Activated CD8-positive, alpha-beta T cell treated with anti-CD3 and anti-CD28 coated beads for 36 hours (primary cell): ENCODE data around the gene DOHH. TPM values are rescaled to one million over a fixed set of nuclear protein-coding genes. Genes with fewer than 3 reads are reported as not detected.
A peak's percentile ranks its signal among the peaks of the same experiment; 100 is the strongest.

Experiments
- ATAC-seq: fragments of 200-7000 bp; cut with Tn5 transposase; one replicate; pipeline ENCODE4 v1.10.0; 2021; ENCODE audit warnings: mild to moderate bottlenecking, moderate library complexity
- CTCF ChIA-PET: fragments of 350-600 bp; sonication (Branson Sonifier 250); formaldehyde crosslinking; loops from one replicate; lab custom pipeline; 2021; ENCODE audit warnings: antibody characterized with exemption; lab: Charles Lee
- POLR2A ChIA-PET: fragments of 350-600 bp; sonication (Branson Sonifier 250); formaldehyde crosslinking; loops from one replicate; lab custom pipeline; 2021; ENCODE audit warnings: antibody characterized with exemption; lab: Charles Lee
- DNase-seq: peaks from one replicate; pipeline ENCODE4 v3.0.0-alpha.2; 2020
- H3K27ac Mint-ChIP-seq: one replicate; pipeline ENCODE4 v1.8.0; 2021; ENCODE audit warnings: mild to moderate bottlenecking, mixed read lengths
- H3K27me3 Mint-ChIP-seq: one replicate; pipeline ENCODE4 v1.8.0; 2021; ENCODE audit warnings: mixed read lengths
- H3K36me3 Mint-ChIP-seq: one replicate; pipeline ENCODE4 v1.8.0; 2021; ENCODE audit warnings: low read depth, mixed read lengths
- H3K4me1 Mint-ChIP-seq: one replicate; pipeline ENCODE4 v1.8.0; 2021; ENCODE audit warnings: low read depth, mixed read lengths
- H3K4me3 Mint-ChIP-seq: one replicate; pipeline ENCODE4 v1.8.0; 2021; ENCODE audit warnings: mild to moderate bottlenecking, moderate library complexity, mixed read lengths
- H3K9me3 Mint-ChIP-seq: one replicate; pipeline ENCODE4 v1.8.0; 2021; ENCODE audit warnings: mixed read lengths
- intact Hi-C: fragments of 100-400 bp; cut with micrococcal nuclease; formaldehyde crosslinking; loops from one replicate; pipeline ENCODE4 v1.10.0; 2022
- total RNA-seq, 2 experiments: library from RNA; stranded (reverse); gene quantifications; one replicate each; pipeline ENCODE4 v1.2.3, GENCODE V29; 2021
- TF ChIP-seq, protein P1 (sequence below): fragments of 200-600 bp; IDR thresholded peaks from one replicate; pipeline ENCODE4 v1.8.0; 2022; ENCODE audit warnings: antibody characterized with exemption, mild to moderate bottlenecking

Gene DOHH
- total RNA-seq, 2 experiments from 2014 or later: 15.7 to 17.0 TPM

DNA sequence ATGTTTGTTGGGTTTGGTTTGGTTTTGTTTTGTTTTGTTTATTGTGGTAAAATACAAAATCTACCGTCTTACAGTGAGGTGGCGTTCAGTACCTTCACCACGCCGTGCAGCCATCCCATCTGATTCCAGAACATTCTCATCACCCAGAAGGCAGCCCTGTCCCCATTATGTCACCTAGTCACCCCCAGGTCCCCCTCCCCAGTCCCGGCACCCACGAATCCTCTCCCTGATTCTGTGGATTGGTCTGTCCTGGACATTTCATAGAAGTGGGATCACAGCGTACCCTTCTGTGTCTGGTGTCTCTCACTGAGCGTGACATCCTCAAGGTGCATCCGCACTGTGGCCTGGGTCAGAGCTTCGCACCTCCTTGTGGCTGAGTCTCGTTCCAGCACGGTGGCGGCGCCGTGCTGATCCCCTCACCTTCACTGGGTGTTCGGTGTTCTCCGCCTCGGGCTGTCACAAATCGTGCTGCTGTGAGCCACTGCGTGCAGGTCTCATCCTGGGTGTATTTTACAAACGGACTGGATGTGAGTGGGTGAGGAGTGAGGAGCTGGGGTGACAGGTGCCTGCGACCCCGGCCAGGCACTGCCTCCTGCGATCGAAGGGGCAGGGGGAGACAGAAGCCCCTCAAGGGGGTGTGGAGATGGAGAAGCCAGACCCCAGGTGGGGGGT is 37.9 kb upstream of the DOHH start:
- H3K4me3 Mint-ChIP-seq: no peak overlapping the region
- intact Hi-C loops: no loop called here
- H3K27me3 Mint-ChIP-seq: no peaks in the 10 kb centered on the region
- ChIA-PET POLR2A (interaction anchor here (1.0 to 1.8 kb wide), 4 partner anchors 10 to 118 kb away, joined by 3 to 6 read pairs (median 3); no protein-coding TSS in a partner anchor), CTCF (interaction anchor here (0.8 kb wide), 1 partner anchor 11 kb away, joined by 3 read pairs; no protein-coding TSS in a partner anchor)
- H3K9me3 Mint-ChIP-seq: peaks cover 2% of the 10 kb centered on the region
- TF ChIP-seq, protein P1, sequence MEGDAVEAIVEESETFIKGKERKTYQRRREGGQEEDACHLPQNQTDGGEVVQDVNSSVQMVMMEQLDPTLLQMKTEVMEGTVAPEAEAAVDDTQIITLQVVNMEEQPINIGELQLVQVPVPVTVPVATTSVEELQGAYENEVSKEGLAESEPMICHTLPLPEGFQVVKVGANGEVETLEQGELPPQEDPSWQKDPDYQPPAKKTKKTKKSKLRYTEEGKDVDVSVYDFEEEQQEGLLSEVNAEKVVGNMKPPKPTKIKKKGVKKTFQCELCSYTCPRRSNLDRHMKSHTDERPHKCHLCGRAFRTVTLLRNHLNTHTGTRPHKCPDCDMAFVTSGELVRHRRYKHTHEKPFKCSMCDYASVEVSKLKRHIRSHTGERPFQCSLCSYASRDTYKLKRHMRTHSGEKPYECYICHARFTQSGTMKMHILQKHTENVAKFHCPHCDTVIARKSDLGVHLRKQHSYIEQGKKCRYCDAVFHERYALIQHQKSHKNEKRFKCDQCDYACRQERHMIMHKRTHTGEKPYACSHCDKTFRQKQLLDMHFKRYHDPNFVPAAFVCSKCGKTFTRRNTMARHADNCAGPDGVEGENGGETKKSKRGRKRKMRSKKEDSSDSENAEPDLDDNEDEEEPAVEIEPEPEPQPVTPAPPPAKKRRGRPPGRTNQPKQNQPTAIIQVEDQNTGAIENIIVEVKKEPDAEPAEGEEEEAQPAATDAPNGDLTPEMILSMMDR: no peak
- peaks cover 23% of the 10 kb centered on the region for H3K36me3 Mint-ChIP-seq
- ATAC-seq: no peak
- H3K27ac Mint-ChIP-seq: no peak overlapping the region
- no peak for DNase-seq
- no peaks in the 10 kb centered on the region for H3K4me1 Mint-ChIP-seq

DNA sequence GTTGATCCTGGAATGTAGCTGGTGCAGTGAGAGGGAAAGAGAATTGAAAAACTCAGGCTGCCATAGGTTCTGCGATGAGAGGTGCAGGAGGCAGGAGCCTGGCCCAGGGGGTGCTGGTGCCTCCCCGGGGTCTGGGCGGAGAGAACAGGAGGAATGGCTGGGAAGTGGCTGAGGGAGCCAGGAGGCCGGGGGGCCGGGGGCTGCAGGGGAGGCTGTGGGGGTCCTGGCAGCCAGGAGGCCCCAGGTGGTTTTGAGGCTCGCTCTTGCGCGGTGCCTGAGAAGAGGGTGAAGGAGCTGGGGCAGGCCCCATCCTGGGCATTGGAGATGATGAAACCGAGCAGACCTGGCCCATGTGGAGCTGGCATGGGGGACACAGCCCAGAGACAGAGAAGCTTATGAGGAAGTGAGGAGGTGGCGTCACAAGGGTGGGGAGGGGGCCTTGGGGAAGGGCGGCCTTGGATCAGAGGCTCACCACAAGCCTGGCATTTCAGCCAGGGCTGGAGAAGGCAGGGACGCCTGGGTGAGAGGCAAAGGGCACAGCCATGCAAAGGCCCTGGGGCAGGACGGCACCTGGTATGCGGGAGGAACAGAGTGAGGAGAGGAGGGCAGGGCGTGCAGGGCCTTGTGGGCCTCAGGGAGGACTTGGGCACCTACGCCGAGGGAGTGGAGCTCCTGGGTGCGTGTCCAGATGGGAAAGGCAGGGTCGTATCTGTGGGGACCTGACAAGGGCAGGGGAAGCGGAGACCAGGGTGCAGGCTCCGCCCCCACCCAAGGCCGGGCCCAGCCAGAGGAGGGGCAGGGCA is 37.2 kb upstream of the DOHH start:
- DNase-seq: no peak
- ChIA-PET CTCF (interaction anchor here (0.6 kb wide), 1 partner anchor 80 kb away, joined by 3 read pairs; no protein-coding TSS in a partner anchor), POLR2A (interaction anchor here (1.0 to 1.3 kb wide), 3 partner anchors 9 to 119 kb away, joined by 3 read pairs; no protein-coding TSS in a partner anchor)
- intact Hi-C loops: no loop called here
- Mint-ChIP-seq H3K9me3 (peaks cover 2% of the 10 kb centered on the region), H3K4me1 (no peaks in the 10 kb centered on the region), H3K36me3 (peaks cover 23% of the 10 kb centered on the region), H3K4me3 (no peak overlapping the region), H3K27me3 (no peaks in the 10 kb centered on the region), H3K27ac (no peak overlapping the region)
- TF ChIP-seq, protein P1: no peak
- ATAC-seq: peak; percentile 15

DNA sequence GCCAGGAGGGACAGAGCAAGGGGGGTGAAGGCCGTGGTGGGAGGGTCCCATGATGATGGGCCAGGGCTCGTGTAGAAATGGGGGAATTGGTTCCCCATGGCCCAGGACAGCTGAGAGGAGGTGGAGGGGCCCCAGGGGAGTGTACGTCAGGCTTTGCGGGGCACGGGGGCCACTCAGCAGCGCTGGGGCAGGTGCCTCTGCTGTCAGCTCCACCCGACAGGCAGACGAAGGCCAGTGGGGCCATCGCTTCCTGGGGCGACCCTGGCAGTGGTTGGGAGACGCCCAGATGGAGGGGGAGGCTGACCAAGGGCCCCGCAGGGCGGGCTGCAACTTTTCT is 36.6 kb upstream of the DOHH start:
- Mint-ChIP-seq H3K27me3 (no peaks in the 10 kb centered on the region), H3K27ac (no peak overlapping the region), H3K4me1 (no peaks in the 10 kb centered on the region), H3K9me3 (peaks cover 2% of the 10 kb centered on the region), H3K36me3 (peaks cover 25% of the 10 kb centered on the region), H3K4me3 (no peak overlapping the region)
- ChIA-PET POLR2A (interaction anchor here (1.1 kb wide), 1 partner anchor 10 kb away, joined by 3 read pairs; no protein-coding TSS in a partner anchor), CTCF (interaction anchor here (0.6 kb wide), 1 partner anchor 80 kb away, joined by 3 read pairs; no protein-coding TSS in a partner anchor)
- DNase-seq (no peak), ATAC-seq (no peak)
- TF ChIP-seq, protein P1: no peak
- intact Hi-C loops: no loop called here

DNA sequence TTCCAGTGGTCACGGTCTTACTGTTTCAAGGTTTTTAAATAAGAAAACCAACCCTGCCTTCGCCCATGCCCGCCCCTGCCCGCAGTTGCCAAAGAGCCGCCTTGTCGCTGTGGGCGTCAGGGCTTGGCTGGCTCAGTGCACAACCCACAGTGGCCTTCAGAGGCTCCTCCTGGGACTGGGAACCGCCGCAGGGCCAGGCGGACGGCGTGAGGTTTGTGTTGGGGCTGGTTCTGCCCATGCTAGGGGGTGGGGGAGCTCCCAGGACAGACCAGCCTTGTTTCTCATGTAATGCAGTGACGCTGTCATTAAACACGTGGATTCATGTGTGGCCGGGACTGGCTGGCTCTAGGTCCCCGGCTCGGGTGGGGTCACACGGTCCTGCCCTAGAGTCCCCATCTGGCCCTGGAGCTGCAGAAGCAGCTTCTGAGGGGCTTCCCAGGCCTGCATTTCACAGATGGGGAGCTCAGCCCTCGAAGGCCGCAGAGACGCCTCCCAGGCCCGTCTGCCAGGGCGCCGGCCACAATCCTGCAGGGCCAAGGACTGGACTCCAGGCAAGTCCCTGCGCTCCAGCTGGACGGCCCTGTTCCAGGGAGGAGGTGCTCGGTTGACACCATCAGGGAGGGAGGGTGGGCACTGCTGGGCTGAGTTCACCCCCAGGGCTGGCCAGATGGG is 36.1 kb upstream of the DOHH start:
- Mint-ChIP-seq H3K4me1 (no peaks in the 10 kb centered on the region), H3K27me3 (no peaks in the 10 kb centered on the region), H3K9me3 (peaks cover 2% of the 10 kb centered on the region), H3K27ac (no peak overlapping the region), H3K36me3 (peaks cover 25% of the 10 kb centered on the region), H3K4me3 (no peak overlapping the region)
- DNase-seq (no peak), ATAC-seq (no peak)
- intact Hi-C loops: no loop called here
- ChIA-PET CTCF (no interaction called here), POLR2A (interaction anchor here (1.0 to 1.1 kb wide), 2 partner anchors 10 kb away, joined by 3 read pairs; no protein-coding TSS in a partner anchor)
- TF ChIP-seq, protein P1: no peak
